Vagina (tissue), 2 donors: ENCODE data around the gene ANKZF1. TPM values are rescaled to one million over a fixed set of nuclear protein-coding genes. Genes with fewer than 3 reads are reported as not detected.

Source experiments
- DNase-seq, 2 donors: peaks; one replicate each; pipeline ENCODE4 v3.0.0-alpha.2; 2017; ENCODE audit errors: extremely low spot score in 2 of 2
- H3K27ac ChIP-seq: fragments of 200-600 bp; sonication (generic); one replicate; pipeline ENCODE4 v1.5.1; 2019
- H3K27me3 ChIP-seq: fragments of 200-600 bp; sonication (generic); one replicate; pipeline ENCODE4 v1.5.1; 2019
- H3K36me3 ChIP-seq, 2 donors: fragments of 200-600 bp; sonication (generic); one replicate each; pipeline ENCODE4 v1.5.1; 2017 to 2019
- H3K4me1 ChIP-seq: fragments of 200-600 bp; sonication (generic); one replicate; pipeline ENCODE4 v1.5.1; 2019
- H3K4me3 ChIP-seq, 2 donors: fragments of 200-600 bp; sonication (generic); 1 replicate in 1 of 2; 2 replicates in 1 of 2; pipeline ENCODE4 v1.5.1; 2016 to 2019
- H3K9me3 ChIP-seq: fragments of 200-600 bp; sonication (generic); one replicate; pipeline ENCODE4 v1.5.1; 2019
- POLR2A ChIP-seq, 2 donors: fragments of 450-650 bp; IDR thresholded peaks; one replicate each; pipeline ENCODE4 v1.6.1; 2017; ENCODE audit warnings: antibody characterized with exemption in 2 of 2, mild to moderate bottlenecking in 2 of 2, moderate library complexity in 2 of 2
- POLR2AphosphoS5 ChIP-seq, 2 donors: sonication (generic); formaldehyde crosslinking; IDR thresholded peaks; one replicate each; pipeline ENCODE4 v1.9.0; 2017; ENCODE audit warnings: antibody characterized with exemption in 2 of 2, mild to moderate bottlenecking in 2 of 2, low read depth in 1 of 2; ENCODE audit not compliant: insufficient read depth in 1 of 2
- intact Hi-C: fragments of 100-400 bp; cut with DNase I; formaldehyde crosslinking; loops from one replicate; pipeline ENCODE4 v1.15.1; 2023
- total RNA-seq: library from RNA; depleted of rRNA; stranded (reverse); fragments of >200 nt; gene quantifications from one replicate; pipeline ENCODE4 v1.2.3, GENCODE V29; 2016
- TF ChIP-seq, protein P1 (sequence below), 3 experiments: fragments of 450-650 bp in 2 of 3; fragments of 200-600 bp in 1 of 3; sonication (generic) in 1 of 3; IDR thresholded peaks; one replicate each; pipeline ENCODE4 v1.5.1; 2017 to 2019; ENCODE audit warnings: antibody characterized with exemption in 3 of 3, mild to moderate bottlenecking in 2 of 3, moderate library complexity in 2 of 3

ANKZF1 gene
- total RNA-seq, 1 donor from 2014 or later: 98.7 TPM

DNA sequence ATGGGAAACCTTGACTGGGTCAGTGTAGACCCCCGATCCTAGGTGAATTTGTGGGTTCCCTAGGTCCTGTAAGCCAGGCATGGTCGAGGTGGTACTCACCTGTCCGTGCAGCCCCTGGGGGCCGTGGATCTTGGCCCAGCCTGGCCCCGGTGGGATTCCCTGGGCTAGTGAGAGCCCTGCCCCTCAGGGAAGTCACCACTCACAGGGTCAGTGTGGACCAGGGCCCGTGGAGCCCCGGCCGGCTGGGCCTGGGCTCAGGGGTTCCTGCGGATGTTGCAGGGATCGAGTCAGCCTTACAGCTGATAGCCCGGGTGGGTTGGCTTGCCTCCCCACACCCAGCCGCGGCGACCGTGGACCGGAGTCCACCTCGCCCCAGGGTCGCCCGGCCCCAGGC, 698 bp upstream of the ANKZF1 start:
- TF ChIP-seq POLR2A (IDR thresholded peaks at IDR 0.05) (no peak), POLR2AphosphoS5 (IDR thresholded peaks at IDR 0.05; ENCODE audit: insufficient read depth in 1 of 2, low read depth in 1 of 2) (no peak)
- Histone ChIP-seq H3K36me3 (peaks cover 12 to 53% of the 10 kb centered on the region in 2 donors), H3K27me3 (no peaks in the 10 kb centered on the region), H3K9me3 (no peaks in the 10 kb centered on the region), H3K4me3 (peak overlapping the region; percentile 64 to 85), H3K4me1 (peaks cover 46% of the 10 kb centered on the region), H3K27ac (peak overlapping the region; percentile 83)
- intact Hi-C loops: no loop called here
- DNase-seq: peak in 1 of 2 donors; percentile 88

DNA sequence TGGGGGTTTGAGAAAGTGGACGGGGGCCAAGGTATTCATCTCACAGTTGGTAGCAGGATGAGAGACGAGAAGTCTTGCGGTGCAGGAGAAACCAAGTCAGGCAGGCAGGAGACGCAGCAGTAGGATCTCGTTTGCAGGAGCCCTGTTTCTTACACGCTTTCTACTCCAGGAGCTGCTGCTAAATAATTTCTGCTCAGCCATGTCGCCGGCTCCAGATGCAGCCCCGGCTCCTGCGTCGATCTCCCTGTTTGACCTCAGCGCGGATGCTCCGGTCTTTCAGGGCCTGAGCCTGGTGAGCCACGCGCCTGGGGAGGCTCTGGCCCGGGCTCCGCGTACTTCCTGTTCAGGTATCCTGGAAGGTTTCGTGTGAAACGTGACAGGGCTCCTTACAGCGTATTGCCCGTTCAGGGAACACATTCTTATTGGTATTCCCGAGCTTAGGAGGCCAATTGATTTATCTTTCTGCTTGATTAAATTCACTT, 494 bp downstream of the ANKZF1 start:
- H3K4me3 ChIP-seq: peak overlapping the region; percentile 64 to 85
- no peaks in the 10 kb centered on the region for H3K9me3 ChIP-seq
- peaks cover 46% of the 10 kb centered on the region for H3K4me1 ChIP-seq
- no peaks in the 10 kb centered on the region for H3K27me3 ChIP-seq
- H3K27ac ChIP-seq: peak overlapping the region; percentile 83
- intact Hi-C loops: no loop called here
- peaks cover 4 to 53% of the 10 kb centered on the region in 2 donors for H3K36me3 ChIP-seq
- no peak for TF ChIP-seq POLR2AphosphoS5 (IDR thresholded peaks at IDR 0.05; ENCODE audit: insufficient read depth in 1 of 2, low read depth in 1 of 2)
- TF ChIP-seq, protein P1, sequence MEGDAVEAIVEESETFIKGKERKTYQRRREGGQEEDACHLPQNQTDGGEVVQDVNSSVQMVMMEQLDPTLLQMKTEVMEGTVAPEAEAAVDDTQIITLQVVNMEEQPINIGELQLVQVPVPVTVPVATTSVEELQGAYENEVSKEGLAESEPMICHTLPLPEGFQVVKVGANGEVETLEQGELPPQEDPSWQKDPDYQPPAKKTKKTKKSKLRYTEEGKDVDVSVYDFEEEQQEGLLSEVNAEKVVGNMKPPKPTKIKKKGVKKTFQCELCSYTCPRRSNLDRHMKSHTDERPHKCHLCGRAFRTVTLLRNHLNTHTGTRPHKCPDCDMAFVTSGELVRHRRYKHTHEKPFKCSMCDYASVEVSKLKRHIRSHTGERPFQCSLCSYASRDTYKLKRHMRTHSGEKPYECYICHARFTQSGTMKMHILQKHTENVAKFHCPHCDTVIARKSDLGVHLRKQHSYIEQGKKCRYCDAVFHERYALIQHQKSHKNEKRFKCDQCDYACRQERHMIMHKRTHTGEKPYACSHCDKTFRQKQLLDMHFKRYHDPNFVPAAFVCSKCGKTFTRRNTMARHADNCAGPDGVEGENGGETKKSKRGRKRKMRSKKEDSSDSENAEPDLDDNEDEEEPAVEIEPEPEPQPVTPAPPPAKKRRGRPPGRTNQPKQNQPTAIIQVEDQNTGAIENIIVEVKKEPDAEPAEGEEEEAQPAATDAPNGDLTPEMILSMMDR (IDR thresholded peaks at IDR 0.05): no peak
- TF ChIP-seq POLR2A (IDR thresholded peaks at IDR 0.05): no peak
- DNase-seq: no peak

DNA sequence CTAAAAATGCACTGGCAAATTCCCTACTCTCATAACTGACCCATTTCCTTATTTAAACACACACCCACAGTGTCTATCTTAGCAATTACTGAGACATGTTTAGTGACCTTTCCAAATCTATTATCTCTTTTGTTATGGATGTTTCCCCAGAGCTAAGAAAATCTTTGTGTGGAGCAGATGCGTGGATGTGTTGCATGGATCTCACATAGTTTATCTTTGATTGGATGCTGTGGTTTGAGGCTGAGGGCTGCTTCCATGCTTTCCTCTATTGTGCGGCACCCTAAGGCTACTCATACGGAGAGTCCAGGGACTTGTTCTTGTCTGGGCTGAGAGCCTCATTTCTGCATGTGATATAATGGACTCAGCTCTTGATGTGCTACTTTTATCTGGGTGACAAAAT, 4.7 kb downstream of the ANKZF1 start:
- no peaks in the 10 kb centered on the region for H3K27me3 ChIP-seq
- peaks cover 0 to 69% of the 10 kb centered on the region in 2 donors for H3K36me3 ChIP-seq
- intact Hi-C loops: no loop called here
- DNase-seq: no peak
- H3K4me3 ChIP-seq: no peak overlapping the region
- peaks cover 26% of the 10 kb centered on the region for H3K4me1 ChIP-seq
- TF ChIP-seq, protein P1 (IDR thresholded peaks at IDR 0.05): no peak
- TF ChIP-seq POLR2AphosphoS5 (IDR thresholded peaks at IDR 0.05; ENCODE audit: insufficient read depth in 1 of 2, low read depth in 1 of 2) (no peak), POLR2A (IDR thresholded peaks at IDR 0.05) (no peak)
- no peaks in the 10 kb centered on the region for H3K9me3 ChIP-seq
- no peak overlapping the region for H3K27ac ChIP-seq

DNA sequence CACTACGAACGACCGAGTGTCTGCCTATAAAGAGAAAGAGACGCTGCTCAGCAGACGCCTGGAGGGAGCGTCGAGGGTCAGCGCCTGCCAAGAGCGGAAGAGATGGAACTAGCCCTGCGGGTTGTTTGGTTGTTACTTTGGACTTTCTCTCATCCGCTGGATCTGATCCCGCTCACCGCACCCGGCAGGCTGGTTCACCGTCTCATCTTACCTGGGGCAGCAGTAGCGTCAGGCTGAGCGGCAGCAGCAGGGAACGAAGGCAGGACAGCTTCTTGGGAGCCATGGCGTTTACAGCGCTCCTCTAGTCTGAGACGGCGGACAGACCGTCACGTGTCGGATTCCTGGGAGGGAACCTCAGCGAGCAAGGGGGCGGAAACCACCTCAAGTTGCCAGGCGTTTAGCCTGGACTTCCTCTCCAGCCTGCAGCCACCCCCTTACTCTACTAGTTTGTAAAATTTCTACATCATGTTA, 13.7 kb downstream of the ANKZF1 start:
- peak in 1 of 2 donors; percentile 87 for DNase-seq
- Histone ChIP-seq H3K36me3 (peaks cover 0 to 3% of the 10 kb centered on the region in 2 donors), H3K4me1 (peaks cover 39% of the 10 kb centered on the region), H3K27ac (peak overlapping the region; percentile 12), H3K4me3 (peak overlapping the region; percentile 24 to 28), H3K27me3 (no peaks in the 10 kb centered on the region), H3K9me3 (no peaks in the 10 kb centered on the region)
- TF ChIP-seq, protein P1 (IDR thresholded peaks at IDR 0.05): no peak
- peak in 1 of 2 donors; percentile 71 for TF ChIP-seq POLR2AphosphoS5 (IDR thresholded peaks at IDR 0.05; ENCODE audit: insufficient read depth in 1 of 2, low read depth in 1 of 2)
- intact Hi-C loops: no loop called here

DNA sequence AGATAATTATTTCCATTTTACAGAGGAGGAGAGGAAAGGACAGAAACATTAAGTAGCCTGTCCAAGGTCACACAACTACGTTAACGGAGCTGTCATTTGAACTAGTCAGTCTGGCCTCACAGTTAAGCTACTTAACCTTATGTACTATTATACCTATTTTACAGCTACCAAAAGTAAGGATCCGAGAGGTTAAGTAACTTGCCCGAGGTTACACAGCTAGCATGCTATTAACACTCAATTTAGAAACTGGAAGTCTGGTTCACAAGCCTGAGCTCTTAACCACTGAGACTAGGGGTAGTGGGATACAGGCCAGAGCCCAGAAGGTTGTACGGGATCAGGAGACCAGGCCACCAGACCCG, 15.2 kb downstream of the ANKZF1 start:
- intact Hi-C loops: no loop called here
- peaks cover 54% of the 10 kb centered on the region for H3K4me1 ChIP-seq
- no peaks in the 10 kb centered on the region for H3K9me3 ChIP-seq
- TF ChIP-seq POLR2AphosphoS5 (IDR thresholded peaks at IDR 0.05; ENCODE audit: insufficient read depth in 1 of 2, low read depth in 1 of 2) (no peak), POLR2A (IDR thresholded peaks at IDR 0.05) (no peak)
- TF ChIP-seq, protein P1 (IDR thresholded peaks at IDR 0.05): no peak
- H3K36me3 ChIP-seq: no peaks in the 10 kb centered on the region
- H3K4me3 ChIP-seq: peak overlapping the region; percentile 60 to 88
- no peak for DNase-seq
- H3K27me3 ChIP-seq: no peaks in the 10 kb centered on the region
- H3K27ac ChIP-seq: peak overlapping the region; percentile 94
